ENCODE data around the gene FAHD1. TPM values are rescaled to one million over a fixed set of nuclear protein-coding genes. Genes with fewer than 3 reads are reported as not detected.
"Not testable (repeated sequence)": the region's sequence is repeated elsewhere in the genome, so short reads cannot be mapped to it uniquely, and the experiment has no call there.

FAHD1 gene
- total RNA-seq, 2 experiments from 2014 or later, result 18.7 to 20.7 TPM

DNA sequence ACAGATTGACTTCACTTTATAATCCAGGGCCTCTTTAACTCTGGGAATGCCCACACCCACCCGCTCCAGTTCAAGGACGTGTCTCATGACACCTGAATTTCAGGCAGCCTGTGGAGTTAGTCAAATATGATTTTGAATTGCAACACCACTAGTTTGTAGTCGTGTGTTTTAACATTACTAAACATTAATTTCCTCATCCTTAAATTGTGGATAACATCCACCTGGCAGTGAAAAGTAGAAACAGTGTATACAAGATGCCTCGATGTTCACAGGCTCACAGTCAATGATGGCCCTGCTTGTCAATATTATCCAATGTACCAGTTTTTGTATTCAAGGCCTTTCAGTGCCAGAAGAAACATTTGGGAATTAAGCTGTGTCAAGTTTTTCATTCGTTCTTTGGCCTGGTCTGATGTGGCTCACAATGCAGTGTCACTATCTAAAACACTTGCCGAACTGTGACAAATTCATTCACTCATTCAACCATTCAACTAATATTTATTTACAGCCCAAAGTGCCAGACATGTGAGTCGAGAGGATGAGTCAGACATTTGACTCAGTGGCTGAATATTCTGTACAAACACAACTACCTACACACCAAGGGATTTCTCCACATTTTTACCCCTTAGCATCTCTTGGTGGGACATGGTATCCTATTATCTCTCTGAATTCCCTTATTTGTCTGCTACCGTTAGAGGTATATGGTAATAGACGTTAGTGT lies 43.5 kb downstream of the FAHD1 start:
- ChIA-PET POLR2A (no interaction called here), CTCF (interaction anchor here (1.2 kb wide), 1 partner anchor 58 kb away, joined by 4 read pairs; no protein-coding TSS in a partner anchor)

DNA sequence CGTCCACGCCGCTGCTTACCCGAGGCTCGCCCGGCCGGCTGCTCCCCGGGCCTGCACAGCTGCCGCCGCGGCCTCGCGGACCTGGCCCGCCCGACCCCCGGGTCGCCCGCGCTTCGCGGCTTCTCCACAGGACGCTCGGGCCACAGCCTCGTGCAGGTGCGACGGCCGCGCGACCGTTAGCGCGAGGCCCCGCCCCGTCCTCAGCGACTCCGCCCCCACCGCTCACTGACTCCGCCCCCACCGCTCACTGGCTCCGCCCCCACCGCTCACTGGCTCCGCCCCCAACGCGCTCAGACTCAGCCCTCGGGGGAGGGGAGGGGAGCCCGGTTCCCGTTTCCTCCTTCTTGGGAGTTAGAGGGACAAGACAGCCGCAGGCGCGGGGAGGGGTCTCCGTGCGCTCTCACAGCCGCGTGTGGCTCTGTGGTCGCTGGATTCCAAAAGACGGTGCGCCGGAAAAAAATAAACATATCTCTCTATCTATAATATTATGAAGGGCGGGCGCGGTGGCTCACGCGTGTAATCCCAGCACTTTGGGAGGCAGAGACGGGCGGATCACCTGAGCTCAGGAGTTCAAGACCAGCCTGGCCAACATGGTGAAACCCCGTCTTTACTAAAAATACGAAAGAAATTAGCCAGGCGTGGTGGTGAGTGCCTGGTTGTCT lies 45.1 kb downstream of the FAHD1 start, which contains the start of gene MEIOB:
TSS of gene MEIOB (minus strand) at position 191 of the 662 bp plus-strand sequence. CDS start 3,989 bp downstream, outside the sequence.
- ChIA-PET POLR2A (interaction anchor here (0.6 kb wide), 1 partner anchor 67 kb away, joined by 3 read pairs; no protein-coding TSS in a partner anchor), CTCF (no interaction called here)

DNA sequence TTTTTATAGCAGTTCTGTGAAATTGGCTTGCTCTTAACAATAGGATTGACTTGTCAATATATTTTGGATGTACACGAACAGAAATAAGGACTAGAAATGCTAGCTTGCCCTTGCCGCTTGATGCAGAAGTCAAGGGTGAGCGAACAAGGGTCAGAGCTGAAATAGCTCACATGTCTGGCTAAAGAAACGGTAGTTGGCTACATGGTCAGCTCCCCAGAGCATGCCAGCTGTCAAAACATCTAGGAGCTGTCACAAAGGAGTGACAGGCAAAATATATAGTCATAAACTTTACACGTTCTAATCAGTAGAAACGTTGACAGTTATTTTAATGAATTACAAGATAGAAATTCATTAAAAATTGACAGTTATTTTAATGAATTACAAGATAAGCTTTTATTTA lies 47.8 kb downstream of the FAHD1 start:
- POLR2A ChIA-PET, result no interaction called here
- CTCF ChIA-PET, result interaction anchor here (0.8 to 1.0 kb wide), 2 partner anchors 10 kb away, joined by 3 read pairs; no protein-coding TSS in a partner anchor

DNA sequence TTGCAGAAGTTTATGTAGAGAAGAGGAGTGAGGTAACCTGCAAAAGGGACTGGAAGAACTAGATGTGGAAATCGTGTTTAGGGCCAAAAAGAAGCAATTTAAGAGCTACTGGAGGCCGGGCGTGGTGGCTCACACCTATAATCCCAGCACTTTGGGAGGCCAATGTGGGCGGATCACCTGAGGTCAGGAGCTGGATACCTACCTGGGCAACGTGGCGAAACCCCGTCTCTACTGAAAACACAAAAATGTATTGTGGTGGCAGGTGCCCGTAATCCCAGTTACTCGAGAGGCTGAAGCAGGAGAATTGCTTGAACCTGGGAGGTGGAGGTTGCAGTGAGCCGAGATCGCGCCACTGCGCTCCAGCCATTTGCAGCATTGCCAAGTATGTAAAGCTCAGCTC lies 49.1 kb downstream of the FAHD1 start:
- POLR2A ChIA-PET, CTCF ChIA-PET: not testable (repeated sequence)

DNA sequence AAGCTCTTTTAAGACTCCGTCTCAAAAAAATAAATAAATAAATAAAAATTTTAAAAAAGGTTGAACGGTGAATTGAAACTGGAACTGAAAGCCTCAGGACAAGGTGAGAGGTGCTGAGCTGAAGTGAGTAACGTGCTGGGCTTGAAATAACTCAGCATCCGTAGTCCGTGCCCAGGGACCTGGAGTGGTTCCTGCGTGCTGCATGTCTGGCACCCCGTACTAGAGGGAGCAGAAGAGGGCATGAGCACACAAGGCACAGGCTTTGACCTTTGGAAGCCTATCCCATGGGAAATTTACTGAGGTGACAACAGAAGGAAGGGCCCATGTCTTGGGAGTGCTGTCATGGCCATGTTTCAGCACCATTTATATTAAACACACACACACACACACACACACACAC lies 49.5 kb downstream of the FAHD1 start:
- ChIA-PET POLR2A (no interaction called here), CTCF (no interaction called here)

DNA sequence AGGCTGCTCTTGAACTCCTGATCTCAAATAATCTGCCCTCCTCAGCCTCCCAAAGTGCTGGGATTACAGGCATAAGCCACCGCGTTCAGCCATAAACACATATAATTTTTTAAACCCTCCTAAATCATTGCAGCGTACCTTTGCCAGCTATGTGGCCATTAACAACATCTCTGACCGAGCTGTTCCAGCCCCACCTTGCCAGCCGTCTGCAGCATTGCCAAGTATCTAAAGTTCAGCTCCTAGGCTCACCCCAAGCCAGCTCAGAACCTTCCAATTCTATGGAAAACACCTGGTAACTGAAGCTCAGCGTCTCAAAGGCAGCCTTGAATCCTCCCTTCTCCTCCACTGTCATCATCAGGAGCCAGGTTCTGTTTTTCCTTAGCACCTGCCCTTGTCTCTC lies 50.1 kb downstream of the FAHD1 start:
- ChIA-PET CTCF (interaction anchor here (1.2 kb wide), 1 partner anchor 15 kb away, joined by 3 read pairs; no protein-coding TSS in a partner anchor), POLR2A (no interaction called here)

DNA sequence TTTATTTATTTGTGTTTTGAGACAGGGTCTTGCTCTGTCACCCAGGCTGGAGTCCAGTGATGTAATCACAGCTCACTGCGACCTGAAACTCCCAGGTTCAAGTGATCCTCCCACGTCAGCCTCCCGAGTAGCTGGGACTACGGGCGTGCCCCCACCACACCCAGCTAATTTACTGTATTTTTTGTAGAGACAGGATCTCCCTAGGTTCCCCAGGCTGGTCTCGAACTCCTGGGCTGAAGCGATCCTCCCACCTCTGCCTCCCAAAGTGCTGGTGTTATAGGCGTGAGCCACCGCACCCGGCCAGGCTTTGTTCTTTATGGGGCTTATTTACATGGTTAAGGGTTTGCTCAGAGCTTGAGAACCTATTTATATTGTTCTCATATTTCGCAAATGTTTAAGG lies 50.8 kb downstream of the FAHD1 start:
- ChIA-PET CTCF (interaction anchor here (1.2 kb wide), 1 partner anchor 15 kb away, joined by 3 read pairs; no protein-coding TSS in a partner anchor), POLR2A (no interaction called here)

DNA sequence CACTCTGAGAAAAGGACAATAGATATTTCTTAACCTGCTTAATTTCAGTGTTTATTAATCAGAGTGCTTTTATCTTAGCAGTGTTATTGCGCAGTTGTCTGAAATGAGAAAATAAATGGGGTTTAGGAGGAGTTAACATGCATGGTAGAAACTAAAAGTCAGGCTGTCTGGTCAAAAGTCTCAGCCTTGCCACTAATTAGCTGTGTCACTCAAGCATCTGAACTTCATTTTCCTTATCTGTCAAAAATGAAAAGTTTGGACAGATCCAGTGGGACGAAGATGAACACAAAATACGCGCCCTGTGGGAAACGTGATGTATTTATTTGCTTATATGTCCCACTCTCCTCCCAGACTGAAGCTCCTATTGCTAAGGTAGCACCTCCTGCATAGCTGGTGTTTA lies 51.2 kb downstream of the FAHD1 start:
- CTCF ChIA-PET, result interaction anchor here (1.2 kb wide), 1 partner anchor 16 kb away, joined by 3 read pairs; no protein-coding TSS in a partner anchor
- POLR2A ChIA-PET, result no interaction called here

Other genes starting within 250 kb of the FAHD1 start
- gene IFT140, start 215.1 kb upstream of the FAHD1 start, total RNA-seq, result 10 to 100 TPM; 10.4 to 11.0 TPM
- 10 to 100 TPM; 23.6 to 24.3 TPM for gene CRAMP1, start 214.8 kb upstream of the FAHD1 start, total RNA-seq
- gene JPT2, start 148.9 kb upstream of the FAHD1 start, total RNA-seq, result 100 to 1,000 TPM; 101 to 109 TPM
- 10 to 100 TPM; 57.1 to 57.4 TPM for gene MAPK8IP3, start 121.0 kb upstream of the FAHD1 start, total RNA-seq
- gene NME3, start 55.7 kb upstream of the FAHD1 start, total RNA-seq, result 10 to 100 TPM; 27.0 to 30.0 TPM
- gene EME2, start 54.4 kb upstream of the FAHD1 start, total RNA-seq, result 10 to 100 TPM; 20.3 TPM
- gene MRPS34, start 54.1 kb upstream of the FAHD1 start, total RNA-seq, result 100 to 1,000 TPM; 197 to 199 TPM
- 10 to 100 TPM; 21.4 to 22.1 TPM for gene SPSB3, start 44.6 kb upstream of the FAHD1 start, total RNA-seq
- gene NUBP2, start 44.2 kb upstream of the FAHD1 start, total RNA-seq, result 10 to 100 TPM; 72.7 to 80.2 TPM
- gene IGFALS, start 33.5 kb upstream of the FAHD1 start, total RNA-seq, result not detected
- 10 to 100 TPM; 34.4 to 35.8 TPM for gene HAGH, start 381 bp upstream of the FAHD1 start, total RNA-seq
- gene MEIOB, start 45.0 kb downstream of the FAHD1 start, total RNA-seq, result not detected
- gene HS3ST6, start 91.2 kb downstream of the FAHD1 start, total RNA-seq, result not detected
- 10 to 100 TPM; 23.5 to 24.7 TPM for gene MSRB1, start 116.0 kb downstream of the FAHD1 start, total RNA-seq
- gene RPL3L, start 127.5 kb downstream of the FAHD1 start, total RNA-seq, result under 1 TPM in 1 of 2 experiments, not detected in 1; 0.36 TPM
- gene NDUFB10, start 132.3 kb downstream of the FAHD1 start, total RNA-seq, result 100 to 1,000 TPM; 153 to 155 TPM
- gene RPS2, start 137.6 kb downstream of the FAHD1 start, total RNA-seq, result 1,000 to 10,000 TPM; 4,851 to 4,954 TPM
- gene RNF151, start 139.7 kb downstream of the FAHD1 start, total RNA-seq, result not detected
- 10 to 100 TPM; 73.5 to 74.8 TPM for gene TBL3, start 144.8 kb downstream of the FAHD1 start, total RNA-seq
- under 1 TPM; 0.23 to 0.36 TPM for gene NOXO1, start 154.3 kb downstream of the FAHD1 start, total RNA-seq
- gene GFER, start 157.0 kb downstream of the FAHD1 start, total RNA-seq, result 10 to 100 TPM; 39.1 to 43.3 TPM
- gene SYNGR3, start 162.8 kb downstream of the FAHD1 start, total RNA-seq, result 1 to 10 TPM; 4.6 to 4.7 TPM
- 10 to 100 TPM; 94.2 to 95.6 TPM for gene ZNF598, start 182.6 kb downstream of the FAHD1 start, total RNA-seq
- gene NPW, start 192.6 kb downstream of the FAHD1 start, total RNA-seq, result 10 to 100 TPM; 15.8 to 18.1 TPM
- gene NHERF2, start 199.7 kb downstream of the FAHD1 start, total RNA-seq, result 1 to 10 TPM; 4.0 to 5.2 TPM
- 10 to 100 TPM; 34.5 to 34.8 TPM for gene NTHL1, start 220.6 kb downstream of the FAHD1 start, total RNA-seq
- 10 to 100 TPM; 80.2 to 84.5 TPM for gene TSC2, start 220.8 kb downstream of the FAHD1 start, total RNA-seq

Measured in activated CD8-positive, alpha-beta memory T cell treated with anti-CD3 and anti-CD28 coated beads for 36 hours (primary cell).